GM21526 (cell line): Measurements from ENCODE around the gene KCNE2.
"Not testable (repeated sequence)": the region's sequence is repeated elsewhere in the genome, so short reads cannot be mapped to it uniquely, and the experiment has no call there.

Experiments
- ATAC-seq: cut with Tn5 transposase; IDR thresholded peaks from one replicate; pipeline ENCODE4 v1.9.1; 2021; ENCODE audit warnings: moderate library complexity; ENCODE audit not compliant: unreplicated experiment, low FRiP score

Gene KCNE2

GRCh38 chr21:34405686-34406085 lies 41.9 kb downstream of the KCNE2 start:
- ATAC-seq = not testable (repeated sequence)

GRCh38 chr21:34406102-34406501 lies 42.3 kb downstream of the KCNE2 start:
- ATAC-seq = not testable (repeated sequence)

GRCh38 chr21:34406676-34407075 lies 42.9 kb downstream of the KCNE2 start:
- not testable (repeated sequence) for ATAC-seq

GRCh38 chr21:34407294-34407693 lies 43.5 kb downstream of the KCNE2 start:
- ATAC-seq = not testable (repeated sequence)

GRCh38 chr21:34417448-34418077 lies 53.8 kb downstream of the KCNE2 start:
- ATAC-seq = not testable (repeated sequence)
